H1 (cell line): ENCODE measurements around the gene OR4N2. TPM values are rescaled to one million over a fixed set of nuclear protein-coding genes. Genes with fewer than 3 reads are reported as not detected.

Experiments used
- CTCF ChIA-PET: fragments of 300-600 bp; sonication (Branson Sonifier 250); formaldehyde crosslinking; loops from one replicate; lab custom pipeline; 2021; ENCODE audit not compliant: partially characterized antibody; lab: Charles Lee
- POLR2A ChIA-PET: fragments of 300-600 bp; sonication (Branson Sonifier 250); formaldehyde crosslinking; loops from one replicate; lab custom pipeline; 2021; ENCODE audit warnings: inconsistent platforms; ENCODE audit not compliant: partially characterized antibody; lab: Charles Lee
- DNase-seq, 2 experiments: peaks; one replicate each; pipeline versions ENCODE4 v3.0.0 to v3.0.0-alpha.2; 2010 to 2022; ENCODE audit warnings: low spot score in 2 of 2, low read depth in 1 of 2, mixed read lengths in 1 of 2
- FAIRE-seq: peaks from 2 replicates; lab custom pipeline; 2011; peaks lifted over from hg19 to GRCh38; lab: Jason Lieb, UNC
- H2AFZ ChIP-seq: 2 replicates; pipeline ENCODE4 v1.8.1; 2012; ENCODE audit warnings: low read length, inconsistent platforms
- H2AK5ac ChIP-seq: 2 replicates; pipeline ENCODE4 v1.6.1; 2013; ENCODE audit warnings: low read depth, low read length
- H2BK120ac ChIP-seq: replicated peaks from 2 replicates; pipeline ENCODE3; 2013; ENCODE audit warnings: low read depth, low read length, inconsistent platforms
- H2BK12ac ChIP-seq: 2 replicates; pipeline ENCODE4 v1.6.1; 2013; ENCODE audit warnings: low read depth, low read length
- H2BK15ac ChIP-seq: 2 replicates; pipeline ENCODE4 v1.6.1; 2013; ENCODE audit warnings: low read length
- H2BK20ac ChIP-seq: 2 replicates; pipeline ENCODE4 v1.6.1; 2013; ENCODE audit warnings: low read length
- H2BK5ac ChIP-seq: 2 replicates; pipeline ENCODE4 v1.6.1; 2013; ENCODE audit warnings: low read depth, low read length
- H3K14ac ChIP-seq: 2 replicates; pipeline ENCODE4 v1.6.1; 2013; ENCODE audit warnings: inconsistent platforms; ENCODE audit not compliant: insufficient read length
- H3K18ac ChIP-seq: 2 replicates; pipeline ENCODE4 v1.6.1; 2013; ENCODE audit warnings: low read length; ENCODE audit errors: extremely low read depth
- H3K23ac ChIP-seq: 2 replicates; pipeline ENCODE4 v1.6.1; 2013; ENCODE audit warnings: inconsistent platforms; ENCODE audit not compliant: insufficient read length
- H3K23me2 ChIP-seq: 2 replicates; pipeline ENCODE4 v1.6.1; 2013; ENCODE audit warnings: low read depth, low read length
- H3K27ac ChIP-seq: 2 replicates; pipeline ENCODE4 v1.6.1; 2011; ENCODE audit warnings: low read depth, low read length, inconsistent platforms
- H3K27me3 ChIP-seq, 4 experiments: replicated peaks in 1 of 4; 1 replicate in 1 of 4; 2 replicates in 3 of 4; pipeline versions ENCODE4 v1.6.1 to v1.8.1; 2011 to 2013; ENCODE audit warnings: low read length in 3 of 4, mild to moderate bottlenecking in 3 of 4, inconsistent platforms in 2 of 4, mixed read lengths in 2 of 4, moderate library complexity in 1 of 4; ENCODE audit not compliant: control insufficient read depth in 3 of 4, insufficient read depth in 3 of 4; ENCODE audit errors: extremely low read depth in 1 of 4
- H3K36me3 ChIP-seq, 4 experiments: 2 replicates each; pipeline versions ENCODE4 v1.6.1 to v1.8.1; 2011 to 2013; ENCODE audit warnings: mild to moderate bottlenecking in 4 of 4, low read length in 3 of 4, moderate library complexity in 2 of 4, control low read depth in 1 of 4, inconsistent platforms in 1 of 4; ENCODE audit not compliant: insufficient read depth in 4 of 4, control insufficient read depth in 2 of 4
- H3K4ac ChIP-seq: replicated peaks from 2 replicates; pipeline ENCODE3; 2013; ENCODE audit warnings: low read length, low read depth, mixed read lengths, inconsistent platforms; ENCODE audit not compliant: insufficient read length
- H3K4me1 ChIP-seq, 4 experiments: replicated peaks in 1 of 4; 1 replicate in 1 of 4; 2 replicates in 3 of 4; pipeline versions ENCODE4 v1.6.1 to v1.8.1; 2011 to 2013; ENCODE audit warnings: low read length in 3 of 4, inconsistent platforms in 2 of 4, mixed read lengths in 1 of 4; ENCODE audit not compliant: insufficient read depth in 4 of 4, control insufficient read depth in 3 of 4
- H3K4me2 ChIP-seq, 2 experiments: 2 replicates each; pipeline versions ENCODE4 v1.6.1 to v1.8.1; 2011 to 2013; ENCODE audit warnings: low read depth in 2 of 2, low read length in 2 of 2, control low read depth in 1 of 2, inconsistent platforms in 1 of 2, mild to moderate bottlenecking in 1 of 2; ENCODE audit not compliant: insufficient read depth in 1 of 2
- H3K4me3 ChIP-seq, 4 experiments: fragments of 200-600, 300-600 bp in 1 of 4; sonication (generic), shearing (Covaris generic), sonication (Bioruptor Twin) in 1 of 4; 2 replicates each; pipeline versions ENCODE4 v1.5.1 to v1.8.1; 2011 to 2016; ENCODE audit warnings: low read length in 4 of 4, low read depth in 3 of 4, control low read depth in 2 of 4, inconsistent platforms in 2 of 4, mild to moderate bottlenecking in 2 of 4, mixed read lengths in 1 of 4, moderate library complexity in 1 of 4; ENCODE audit not compliant: insufficient read depth in 2 of 4; ENCODE audit errors: extremely low read depth in 1 of 4
- H3K56ac ChIP-seq: replicated peaks from 2 replicates; pipeline ENCODE3; 2013; ENCODE audit warnings: low read depth, mild to moderate bottlenecking, mixed read lengths, low read length, inconsistent platforms; ENCODE audit not compliant: insufficient read length
- H3K79me1 ChIP-seq: 2 replicates; pipeline ENCODE4 v1.6.1; 2013; ENCODE audit warnings: low read depth, low read length, control low read depth
- H3K79me2 ChIP-seq, 2 experiments: 2 replicates each; pipeline versions ENCODE4 v1.6.1 to v1.8.1; 2012 to 2013; ENCODE audit warnings: low read length in 2 of 2, mild to moderate bottlenecking in 2 of 2, inconsistent platforms in 1 of 2; ENCODE audit not compliant: insufficient read depth in 2 of 2, control insufficient read depth in 1 of 2
- H3K9ac ChIP-seq, 4 experiments: replicated peaks in 1 of 4; 1 replicate in 1 of 4; 2 replicates in 3 of 4; pipeline versions ENCODE4 v1.6.1 to v1.8.1; 2011 to 2013; ENCODE audit warnings: low read depth in 3 of 4, low read length in 3 of 4, control low read depth in 2 of 4, mild to moderate bottlenecking in 2 of 4, moderate library complexity in 2 of 4, inconsistent platforms in 1 of 4; ENCODE audit errors: extremely low read depth in 1 of 4
- H3K9me3 ChIP-seq, 2 experiments: 2 replicates each; pipeline versions ENCODE4 v1.6.1 to v1.8.1; 2012 to 2013; ENCODE audit warnings: mild to moderate bottlenecking in 2 of 2, moderate library complexity in 2 of 2, control low read depth in 1 of 2, inconsistent platforms in 1 of 2, low read depth in 1 of 2, low read length in 1 of 2, mixed read lengths in 1 of 2; ENCODE audit not compliant: insufficient read depth in 2 of 2
- H4K20me1 ChIP-seq, 2 experiments: replicated peaks in 1 of 2; 2 replicates each; pipeline versions ENCODE3 to v1.8.1; 2011 to 2013; ENCODE audit warnings: inconsistent platforms in 2 of 2, low read length in 2 of 2, mild to moderate bottlenecking in 1 of 2; ENCODE audit not compliant: insufficient read depth in 2 of 2, control insufficient read depth in 1 of 2
- H4K5ac ChIP-seq: 2 replicates; pipeline ENCODE4 v1.6.1; 2013; ENCODE audit warnings: low read length, low read depth, mixed read lengths, inconsistent platforms; ENCODE audit not compliant: insufficient read length
- H4K8ac ChIP-seq: 2 replicates; pipeline ENCODE4 v1.8.0; 2013; ENCODE audit warnings: mild to moderate bottlenecking, moderate library complexity, low read length, inconsistent platforms; ENCODE audit not compliant: insufficient read depth; ENCODE audit errors: extremely low read depth
- H4K91ac ChIP-seq: replicated peaks from 2 replicates; pipeline ENCODE3; 2013; ENCODE audit warnings: low read length, mixed read lengths, inconsistent platforms; ENCODE audit not compliant: insufficient read length
- ATF3 ChIP-seq: IDR thresholded peaks from 2 replicates; pipeline ENCODE4 v1.6.1; 2011; ENCODE audit warnings: low read depth, mild to moderate bottlenecking, low read length; ENCODE audit not compliant: insufficient read depth
- CBX5 ChIP-seq: fragments of 300-800, 300-1000 bp; sonication (generic); IDR thresholded peaks from 2 replicates; pipeline ENCODE4 v1.7.1; 2016; ENCODE audit warnings: antibody characterized with exemption, low read length, low read depth
- CHD1 ChIP-seq: IDR thresholded peaks from 2 replicates; pipeline ENCODE4 v1.6.1; 2012; ENCODE audit warnings: low read depth, low read length, improper control_type of control experiment
- CTBP2 ChIP-seq: IDR thresholded peaks from 2 replicates; pipeline ENCODE4 v1.7.0; 2011; ENCODE audit warnings: borderline replicate concordance, mild to moderate bottlenecking, moderate library complexity, mixed read lengths, low read length; ENCODE audit not compliant: insufficient read depth, insufficient read length
- EGR1 ChIP-seq: IDR thresholded peaks from 2 replicates; pipeline ENCODE4 v1.6.1; 2011; ENCODE audit warnings: low read depth, low read length, borderline replicate concordance
- FOSL1 ChIP-seq: IDR thresholded peaks from 2 replicates; pipeline ENCODE4 v1.6.1; 2011; ENCODE audit warnings: mild to moderate bottlenecking, low read depth, low read length, moderate library complexity; ENCODE audit not compliant: insufficient read depth
- KDM1A ChIP-seq: fragments of 200-600, 300-600 bp; sonication (generic); IDR thresholded peaks from 2 replicates; pipeline ENCODE4 v1.7.1; 2016; ENCODE audit warnings: mild to moderate bottlenecking, low read length, borderline replicate concordance
- SP1 ChIP-seq: IDR thresholded peaks from 2 replicates; pipeline ENCODE4 v1.6.1; 2011; ENCODE audit warnings: low read depth, low read length
- TAF7 ChIP-seq: optimal IDR thresholded peaks from 2 replicates; pipeline ENCODE3; 2011; ENCODE audit warnings: low read depth, mild to moderate bottlenecking, inconsistent platforms, low read length, moderate library complexity, borderline replicate concordance
- WGBS, 2 experiments: shearing (Covaris generic) in 1 of 2; methylation state at CpG; one replicate each; pipeline versions ENCODE4 v1.1.6 to v1.1.7; 2013 to 2015; ENCODE audit warnings: low lambda C conversion rate in 2 of 2, mixed read lengths in 2 of 2, inconsistent platforms in 1 of 2, low coverage in 1 of 2, missing lambda C conversion rate in 1 of 2; ENCODE audit not compliant: insufficient replicate concordance in 2 of 2, insufficient coverage in 1 of 2, insufficient read length in 1 of 2; ENCODE audit errors: extremely low coverage in 1 of 2, missing lambda C conversion rate in 1 of 2; 5-methylcytosine and 5-hydroxymethylcytosine counted together
- polyA plus RNA-seq, 7 experiments: library from polyadenylated mRNA; depleted of rRNA in 3 of 7; stranded (reverse) in 5 of 7; unstranded in 2 of 7; fragments of >200 nt in 5 of 7; fragments of 200-250 nt in 2 of 7; gene quantifications; 1 replicate in 5 of 7; 2 replicates in 1 of 7; 4 replicates in 1 of 7; pipeline versions ENCODE4 v1.2.1 to v1.2.3, GENCODE V29; 2011 to 2013; ENCODE audit warnings: missing spikeins in 2 of 7, mixed read lengths in 2 of 7
- total RNA-seq: library from RNA; stranded (reverse); fragmentation: NEBNext Ultra II Directional; extraction: Animal tissue kit (Norgen Biotek cat#: 25700); gene quantifications from 2 replicates; pipeline ENCODE4 v1.2.1, GENCODE V29; 2021

The OR4N2 gene
- total and polyA plus RNA-seq, 2 of the 8 experiments (the other 6 are each of a cell fraction or from before 2014, with no cell fraction given): not detected

DNA sequence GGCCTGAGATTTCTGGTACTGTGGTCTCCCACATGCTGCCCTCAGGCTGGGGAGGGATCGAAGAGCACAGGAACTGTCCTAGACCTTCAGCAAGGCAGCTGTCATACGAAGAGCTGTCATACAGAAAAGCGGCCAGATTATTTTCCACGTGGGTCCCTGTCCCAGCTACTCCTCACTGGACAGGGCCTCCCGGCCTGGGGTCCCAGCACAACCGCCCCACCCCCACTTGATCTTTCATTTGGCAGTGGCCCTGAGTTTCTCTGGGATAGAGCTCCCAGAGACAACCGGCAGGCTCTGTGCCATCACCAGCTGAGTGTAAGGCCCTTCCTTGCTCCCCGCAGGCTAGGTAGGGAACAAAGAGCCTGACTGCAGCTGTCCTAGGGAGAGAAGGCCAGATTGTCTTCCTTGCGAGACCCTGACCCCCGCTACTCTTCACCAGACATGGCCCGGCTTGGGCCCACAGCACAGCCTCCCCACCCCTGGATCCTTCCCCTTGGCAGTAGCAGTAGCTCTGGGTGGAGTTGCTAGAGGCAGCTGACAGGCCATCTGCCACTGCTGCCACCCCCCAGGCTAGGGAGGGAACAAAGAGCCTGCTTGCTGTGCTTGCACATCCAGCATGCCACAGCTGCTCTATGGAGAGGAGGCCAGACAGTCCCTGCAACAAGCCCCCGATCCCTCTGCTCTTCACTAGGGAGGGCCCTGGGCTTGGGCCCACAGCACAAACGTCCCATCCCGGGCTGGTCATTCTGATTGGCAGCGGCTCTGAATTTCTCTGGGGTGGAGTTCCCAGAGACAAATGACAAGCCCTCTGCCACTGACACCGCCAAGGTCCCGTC lies 3.1 kb upstream of the OR4N2 start:
- Histone ChIP-seq H3K56ac (no peak overlapping the region), H3K79me2 (no peaks in the 10 kb centered on the region), H3K4me1 (no peaks in the 10 kb centered on the region), H3K27ac (no peak overlapping the region), H3K4me3 (no peak overlapping the region), H2BK20ac (no peak overlapping the region), H2AFZ (no peak overlapping the region), H3K4ac (no peak overlapping the region), H3K18ac (no peak overlapping the region), H3K14ac (no peak overlapping the region), H4K91ac (no peak overlapping the region), H3K23me2 (no peaks in the 10 kb centered on the region), H4K5ac (no peak overlapping the region), H2AK5ac (no peak overlapping the region), H2BK12ac (no peak overlapping the region), H3K23ac (no peak overlapping the region), H2BK5ac (no peak overlapping the region), H3K9me3 (peaks cover 35 to 64% of the 10 kb centered on the region in 2 experiments), H4K20me1 (no peaks in the 10 kb centered on the region), H3K27me3 (no peaks in the 10 kb centered on the region), H2BK120ac (no peak overlapping the region), H3K36me3 (no peaks in the 10 kb centered on the region; a peak in 1 of 8 replicates), H3K4me2 (no peak overlapping the region), H3K9ac (no peak overlapping the region), H3K79me1 (no peaks in the 10 kb centered on the region), H2BK15ac (no peak overlapping the region), H4K8ac (no peak overlapping the region)
- FAIRE-seq: no peak
- 81% methylated on average over 14 of the region's 17 CpGs; no CpG with 5 or more reads in 1 of the 2 experiments for WGBS, 2 experiments
- DNase-seq: no peak
- TF ChIP-seq KDM1A (no peak), FOSL1 (no peak), CTBP2 (no peak), ATF3 (no peak), EGR1 (no peak), CHD1 (no peak), CBX5 (no peak), TAF7 (no peak), SP1 (no peak)
- ChIA-PET CTCF (no interaction called here), POLR2A (no interaction called here)
